H9 (cell line): ENCODE measurements around the gene TDRD7. TPM values are rescaled to one million over a fixed set of nuclear protein-coding genes. Genes with fewer than 3 reads are reported as not detected.
A peak's percentile ranks its signal among the peaks of the same experiment; 100 is the strongest.

Source experiments
- DNase-seq: peaks from one replicate; pipeline ENCODE4 v3.0.0-alpha.2; 2017
- H2AFZ ChIP-seq: one replicate; pipeline ENCODE4 v1.6.1; 2013; ENCODE audit warnings: mild to moderate bottlenecking, low read length, control low read depth, moderate library complexity
- H2AK5ac ChIP-seq: 2 replicates; pipeline ENCODE4 v1.6.1; 2013; ENCODE audit warnings: low read length, control low read depth, mixed read lengths; ENCODE audit not compliant: insufficient read length
- H2BK120ac ChIP-seq: one replicate; pipeline ENCODE4 v1.6.1; 2013; ENCODE audit warnings: low read depth, mild to moderate bottlenecking, low read length, control low read depth, inconsistent platforms; ENCODE audit not compliant: poor library complexity, severe bottlenecking
- H2BK12ac ChIP-seq: 2 replicates; pipeline ENCODE4 v1.6.1; 2013; ENCODE audit warnings: low read length, control low read depth, mixed read lengths, low read depth; ENCODE audit not compliant: insufficient read length
- H2BK15ac ChIP-seq: 2 replicates; pipeline ENCODE4 v1.6.1; 2013; ENCODE audit warnings: low read depth, low read length, control low read depth
- H2BK20ac ChIP-seq: one replicate; pipeline ENCODE4 v1.6.1; 2013; ENCODE audit warnings: low read depth, mild to moderate bottlenecking, low read length, control low read depth, inconsistent platforms; ENCODE audit not compliant: poor library complexity, severe bottlenecking
- H2BK5ac ChIP-seq: 2 replicates; pipeline ENCODE4 v1.6.1; 2013; ENCODE audit warnings: low read length, control low read depth, mixed read lengths; ENCODE audit not compliant: insufficient read length
- H3K14ac ChIP-seq: 2 replicates; pipeline ENCODE4 v1.6.1; 2013; ENCODE audit warnings: low read length, control low read depth; ENCODE audit not compliant: insufficient read depth
- H3K18ac ChIP-seq: 2 replicates; pipeline ENCODE4 v1.6.1; 2013; ENCODE audit warnings: low read depth, mild to moderate bottlenecking, mixed read lengths, low read length, control low read depth; ENCODE audit not compliant: insufficient read length
- H3K23ac ChIP-seq: 2 replicates; pipeline ENCODE4 v1.6.1; 2013; ENCODE audit warnings: low read length, control low read depth, mixed read lengths, low read depth; ENCODE audit not compliant: insufficient read length
- H3K23me2 ChIP-seq: 2 replicates; pipeline ENCODE4 v1.6.1; 2013; ENCODE audit warnings: low read depth, mild to moderate bottlenecking, mixed read lengths, low read length, control low read depth; ENCODE audit not compliant: insufficient read length, poor library complexity, severe bottlenecking
- H3K27ac ChIP-seq: 2 replicates; pipeline ENCODE4 v1.5.1; 2013; ENCODE audit warnings: low read length, control low read depth, mixed read lengths, low read depth; ENCODE audit not compliant: insufficient read length
- H3K27me3 ChIP-seq: 2 replicates; pipeline ENCODE4 v1.6.1; 2013; ENCODE audit warnings: low read length, control low read depth, inconsistent platforms; ENCODE audit not compliant: insufficient read depth
- H3K4ac ChIP-seq: 2 replicates; pipeline ENCODE4 v1.6.1; 2013; ENCODE audit warnings: low read depth, mild to moderate bottlenecking, control low read depth, inconsistent platforms, low read length, moderate library complexity
- H3K4me1 ChIP-seq: 2 replicates; pipeline ENCODE4 v1.6.1; 2013; ENCODE audit warnings: low read length, control low read depth, inconsistent platforms; ENCODE audit not compliant: insufficient read depth
- H3K4me2 ChIP-seq: 2 replicates; pipeline ENCODE4 v1.6.1; 2013; ENCODE audit warnings: low read length, control low read depth, mixed read lengths; ENCODE audit not compliant: insufficient read length, insufficient read depth
- H3K56ac ChIP-seq: 2 replicates; pipeline ENCODE4 v1.6.1; 2013; ENCODE audit warnings: low read depth, mild to moderate bottlenecking, mixed read lengths, low read length, control low read depth; ENCODE audit not compliant: insufficient read length
- H3K79me1 ChIP-seq: 2 replicates; pipeline ENCODE4 v1.6.1; 2013; ENCODE audit warnings: low read depth, mild to moderate bottlenecking, moderate library complexity, low read length, control low read depth, inconsistent platforms; ENCODE audit not compliant: insufficient read depth, poor library complexity, severe bottlenecking
- H3K79me2 ChIP-seq: 2 replicates; pipeline ENCODE4 v1.6.1; 2013; ENCODE audit warnings: low read length, control low read depth, inconsistent platforms; ENCODE audit not compliant: insufficient read depth
- H3K9ac ChIP-seq: 2 replicates; pipeline ENCODE4 v1.6.1; 2013; ENCODE audit warnings: low read length, control low read depth, mixed read lengths; ENCODE audit not compliant: insufficient read length; ENCODE audit errors: extremely low read depth
- H3K9me3 ChIP-seq: one replicate; pipeline ENCODE4 v1.6.1; 2013; ENCODE audit warnings: low read depth, low read length, inconsistent platforms; ENCODE audit not compliant: control insufficient read depth
- H3T11ph ChIP-seq: one replicate; pipeline ENCODE4 v1.6.1; 2013; ENCODE audit warnings: mild to moderate bottlenecking, low read length, control low read depth, inconsistent platforms
- H4K20me1 ChIP-seq: one replicate; pipeline ENCODE4 v1.6.1; 2013; ENCODE audit not compliant: control insufficient read depth, insufficient read length, insufficient read depth
- H4K5ac ChIP-seq: 2 replicates; pipeline ENCODE4 v1.6.1; 2013; ENCODE audit warnings: low read depth, mild to moderate bottlenecking, mixed read lengths, low read length, control low read depth; ENCODE audit not compliant: insufficient read length
- H4K8ac ChIP-seq: replicated peaks from 2 replicates; pipeline ENCODE4 v1.6.1; 2013; ENCODE audit warnings: low read length, control low read depth, mixed read lengths, low read depth; ENCODE audit not compliant: insufficient read length
- H4K91ac ChIP-seq: 2 replicates; pipeline ENCODE4 v1.6.1; 2013; ENCODE audit warnings: low read depth, mild to moderate bottlenecking, moderate library complexity, mixed read lengths, low read length, control low read depth; ENCODE audit not compliant: insufficient read length
- H3K27ac Mint-ChIP-seq, 3 experiments: 2 replicates in 2 of 3; 3 replicates in 1 of 3; pipeline ENCODE4 v1.8.0; 2020 to 2021; ENCODE audit warnings: mixed read lengths in 3 of 3, mild to moderate bottlenecking in 1 of 3, moderate library complexity in 1 of 3
- H3K27me3 Mint-ChIP-seq: 2 replicates; pipeline ENCODE4 v1.8.0; 2021; ENCODE audit warnings: low read depth, mild to moderate bottlenecking, moderate library complexity, mixed read lengths
- H3K36me3 Mint-ChIP-seq, 3 experiments: 2 replicates in 2 of 3; 3 replicates in 1 of 3; pipeline ENCODE4 v1.8.0; 2020 to 2021; ENCODE audit warnings: low read depth in 3 of 3, mixed read lengths in 3 of 3; ENCODE audit not compliant: insufficient read depth in 1 of 3
- H3K4me1 Mint-ChIP-seq, 2 experiments: 2 replicates each; pipeline ENCODE4 v1.8.0; 2020; ENCODE audit warnings: mixed read lengths in 2 of 2
- H3K4me3 Mint-ChIP-seq, 2 experiments: 2 replicates in 1 of 2; 3 replicates in 1 of 2; pipeline ENCODE4 v1.8.0; 2020 to 2021; ENCODE audit warnings: mild to moderate bottlenecking in 2 of 2, mixed read lengths in 2 of 2, moderate library complexity in 1 of 2
- H3K9me3 Mint-ChIP-seq, 2 experiments: 2 replicates in 1 of 2; 3 replicates in 1 of 2; pipeline ENCODE4 v1.8.0; 2020; ENCODE audit warnings: mild to moderate bottlenecking in 2 of 2, mixed read lengths in 2 of 2, moderate library complexity in 1 of 2
- CTCF ChIP-seq: fragments of 200-600 bp; sonication (generic); conservative IDR thresholded peaks from 3 replicates; pipeline ENCODE4 v1.8.0; 2021; ENCODE audit warnings: antibody characterized with exemption, mild to moderate bottlenecking
- WGBS: extraction: QIAGEN DNeasy Blood & Tissue Kit; methylation state at CpG from one replicate; pipeline ENCODE4 v1.1.7; 2013; ENCODE audit warnings: missing lambda C conversion rate, low lambda C conversion rate, mixed read lengths; ENCODE audit not compliant: insufficient read length; ENCODE audit errors: extremely low coverage; 5-methylcytosine and 5-hydroxymethylcytosine counted together
- total RNA-seq: library from RNA; stranded (reverse); gene quantifications from 2 replicates; pipeline ENCODE4 v1.2.1, GENCODE V29; 2021

The TDRD7 gene
- total RNA-seq, 1 experiment from 2014 or later, result 5.1 TPM

GRCh38 chr9:97372580-97372979, 39.3 kb upstream of the TDRD7 start:
- Histone ChIP-seq H3K27ac (no peak overlapping the region), H2BK120ac (no peak overlapping the region), H2AFZ (no peak overlapping the region), H3K4me2 (no peak overlapping the region), H2BK15ac (no peak overlapping the region), H3K4ac (no peak overlapping the region), H3K56ac (no peak overlapping the region), H4K20me1 (peaks cover 2% of the 10 kb centered on the region), H3K4me1 (no peaks in the 10 kb centered on the region), H4K5ac (no peak overlapping the region), H2BK20ac (no peak overlapping the region), H3K9ac (no peak overlapping the region), H3T11ph (no peak overlapping the region), H2BK5ac (no peak overlapping the region), H3K23me2 (no peaks in the 10 kb centered on the region), H2AK5ac (no peak overlapping the region), H4K8ac (no peak overlapping the region), H4K91ac (no peak overlapping the region), H3K9me3 (no peaks in the 10 kb centered on the region), H3K14ac (no peak overlapping the region), H3K79me1 (no peaks in the 10 kb centered on the region), H3K27me3 (no peaks in the 10 kb centered on the region), H3K79me2 (no peaks in the 10 kb centered on the region), H3K23ac (no peak overlapping the region), H2BK12ac (no peak overlapping the region), H3K18ac (no peak overlapping the region)
- H3K9me3 Mint-ChIP-seq, result peaks cover 19 to 22% of the 10 kb centered on the region in 2 experiments
- no peak overlapping the region for H3K4me3 Mint-ChIP-seq
- no CpG with 5 or more reads among the region's 6 CpGs for WGBS
- no peaks in the 10 kb centered on the region for H3K27me3 Mint-ChIP-seq
- DNase-seq, result no peak
- peaks cover 29 to 37% (median 35%) of the 10 kb centered on the region in 3 experiments for H3K36me3 Mint-ChIP-seq
- 0 out of 3 replicates have a peak, but pooled peaks have one; percentile 21 for TF ChIP-seq CTCF
- H3K4me1 Mint-ChIP-seq, result no peaks in the 10 kb centered on the region
- H3K27ac Mint-ChIP-seq, result no peak overlapping the region
